OCI-LY3 (cell line): ENCODE results near the gene RPRML.

Source experiments
- EZH2phosphoT487 ChIP-seq: fragments of 200-600 bp; shearing (Covaris generic); IDR thresholded peaks from 2 replicates; pipeline ENCODE4 v1.6.1; 2018; ENCODE audit warnings: antibody characterized with exemption, mixed run types, low read depth
- TF ChIP-seq, protein P1 (sequence below): fragments of 200-600, 300-600 bp; sonication (generic); IDR thresholded peaks from 2 replicates; pipeline ENCODE4 v1.5.1; 2014; ENCODE audit warnings: antibody characterized with exemption, low read length, low read depth

DNA sequence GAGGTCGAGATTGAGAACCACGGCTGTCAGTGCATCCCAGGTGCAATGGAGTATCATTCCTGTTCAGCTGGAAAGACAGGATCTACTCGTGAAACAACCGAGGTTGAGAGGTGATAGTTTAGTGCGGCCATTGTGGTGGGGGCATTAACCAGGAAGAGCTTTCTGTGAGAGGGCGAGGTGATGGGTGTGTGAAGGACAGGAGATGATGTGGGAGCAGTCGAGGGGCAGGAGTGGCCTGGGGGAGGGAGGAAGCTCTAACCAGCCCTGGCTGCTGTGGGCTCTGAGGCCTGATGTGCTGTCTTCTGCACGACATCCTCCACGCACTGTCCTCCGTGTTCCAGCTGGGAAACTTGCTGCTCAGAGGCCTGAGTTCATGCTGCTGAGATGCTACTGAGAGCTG is 34.1 kb downstream of the RPRML start:
- TF ChIP-seq, protein P1, sequence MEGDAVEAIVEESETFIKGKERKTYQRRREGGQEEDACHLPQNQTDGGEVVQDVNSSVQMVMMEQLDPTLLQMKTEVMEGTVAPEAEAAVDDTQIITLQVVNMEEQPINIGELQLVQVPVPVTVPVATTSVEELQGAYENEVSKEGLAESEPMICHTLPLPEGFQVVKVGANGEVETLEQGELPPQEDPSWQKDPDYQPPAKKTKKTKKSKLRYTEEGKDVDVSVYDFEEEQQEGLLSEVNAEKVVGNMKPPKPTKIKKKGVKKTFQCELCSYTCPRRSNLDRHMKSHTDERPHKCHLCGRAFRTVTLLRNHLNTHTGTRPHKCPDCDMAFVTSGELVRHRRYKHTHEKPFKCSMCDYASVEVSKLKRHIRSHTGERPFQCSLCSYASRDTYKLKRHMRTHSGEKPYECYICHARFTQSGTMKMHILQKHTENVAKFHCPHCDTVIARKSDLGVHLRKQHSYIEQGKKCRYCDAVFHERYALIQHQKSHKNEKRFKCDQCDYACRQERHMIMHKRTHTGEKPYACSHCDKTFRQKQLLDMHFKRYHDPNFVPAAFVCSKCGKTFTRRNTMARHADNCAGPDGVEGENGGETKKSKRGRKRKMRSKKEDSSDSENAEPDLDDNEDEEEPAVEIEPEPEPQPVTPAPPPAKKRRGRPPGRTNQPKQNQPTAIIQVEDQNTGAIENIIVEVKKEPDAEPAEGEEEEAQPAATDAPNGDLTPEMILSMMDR: no peak
- TF ChIP-seq EZH2phosphoT487: no peak
